Upper lobe of left lung (tissue), 6 donors: Measurements from ENCODE around the gene NDUFB10. TPM values are rescaled to one million over a fixed set of nuclear protein-coding genes. Genes with fewer than 3 reads are reported as not detected.

Source experiments
- ATAC-seq, 2 donors: fragments of 200-7000 bp; cut with Tn5 transposase; one replicate each; pipeline ENCODE4 v1.9.1; 2022; ENCODE audit warnings: mild to moderate bottlenecking in 2 of 2, moderate library complexity in 2 of 2; ENCODE audit not compliant: low FRiP score in 2 of 2
- DNase-seq, 2 donors: peaks; one replicate each; pipeline ENCODE4 v3.0.0-alpha.2; 2019 to 2020
- H3K27ac ChIP-seq, 4 donors: fragments of 200-600 bp; sonication (generic); one replicate each; pipeline ENCODE4 v1.5.1; 2016 to 2019
- H3K27me3 ChIP-seq, 4 donors: fragments of 200-600 bp; sonication (generic); one replicate each; pipeline ENCODE4 v1.5.1; 2017 to 2019
- H3K36me3 ChIP-seq, 4 donors: fragments of 200-600 bp; sonication (generic); one replicate each; pipeline ENCODE4 v1.5.1; 2016 to 2019
- H3K4me1 ChIP-seq, 4 donors: fragments of 200-600 bp; sonication (generic); one replicate each; pipeline ENCODE4 v1.5.1; 2018 to 2019
- H3K4me3 ChIP-seq, 4 donors: fragments of 200-600 bp; sonication (generic); one replicate each; pipeline ENCODE4 v1.5.1; 2017 to 2019; ENCODE audit warnings: mild to moderate bottlenecking in 2 of 4, moderate library complexity in 1 of 4
- H3K9me3 ChIP-seq, 4 donors: fragments of 200-600 bp; sonication (generic); one replicate each; pipeline ENCODE4 v1.5.1; 2018 to 2019
- CTCF ChIP-seq, 6 experiments: fragments of 450-650 bp in 4 of 6; fragments of 200-600 bp in 2 of 6; sonication (generic) in 2 of 6; IDR thresholded peaks; one replicate each; pipeline ENCODE4 v1.5.1; 2016 to 2019; ENCODE audit warnings: antibody characterized with exemption in 6 of 6
- EP300 ChIP-seq, 4 donors: sonication (generic); formaldehyde crosslinking; IDR thresholded peaks; one replicate each; pipeline ENCODE4 v1.5.1; 2017; ENCODE audit warnings: antibody characterized with exemption in 4 of 4, control low read depth in 2 of 4
- POLR2A ChIP-seq, 4 donors: fragments of 450-650 bp; IDR thresholded peaks; one replicate each; pipeline ENCODE4 v1.5.1; 2016 to 2017; ENCODE audit warnings: antibody characterized with exemption in 4 of 4, mild to moderate bottlenecking in 2 of 4
- POLR2AphosphoS5 ChIP-seq, 2 donors: sonication (generic); formaldehyde crosslinking; IDR thresholded peaks; one replicate each; pipeline ENCODE4 v1.5.1; 2017; ENCODE audit warnings: antibody characterized with exemption in 2 of 2
- WGBS, 2 donors: methylation state at CpG; one replicate each; pipeline ENCODE4 v1.1.5; 2017 to 2018; 5-methylcytosine and 5-hydroxymethylcytosine counted together
- total RNA-seq, 6 donors: library from RNA; depleted of rRNA in 4 of 6; stranded (reverse); fragments of >200 nt in 4 of 6; gene quantifications; one replicate each; pipeline versions ENCODE4 v1.1.0 to v1.2.1, GENCODE V29; 2016 to 2021
- donor health status: DM: no; HTN: no; CAD: no; lungs with moderate emphysema.
- donor health status: DM: no; HTN: yes; CAD: no; lungs with severe emphysema.

Gene NDUFB10
- total RNA-seq, 6 donors from 2014 or later, result 76.5 to 245 (median 107) TPM

GRCh38 chr16:1999866-2000514 is 40.7 kb downstream of the NDUFB10 start:
- Histone ChIP-seq H3K27me3 (no peaks in the 10 kb centered on the region), H3K9me3 (no peaks in the 10 kb centered on the region), H3K36me3 (peaks cover 30 to 70% (median 59%) of the 10 kb centered on the region in 4 donors), H3K4me3 (no peak overlapping the region), H3K27ac (no peak overlapping the region), H3K4me1 (peaks cover 15 to 17% (median 16%) of the 10 kb centered on the region in 4 donors)
- WGBS, 2 donors, result 91 to 95% methylated on average over 14 to 21 of the region's 28 CpGs
- TF ChIP-seq POLR2AphosphoS5 (IDR thresholded peaks at IDR 0.05) (no peak), POLR2A (IDR thresholded peaks at IDR 0.05) (no peak), CTCF (IDR thresholded peaks at IDR 0.05) (no peak), EP300 (IDR thresholded peaks at IDR 0.05) (no peak)
- DNase-seq (peak in 1 of 2 donors; percentile 72), ATAC-seq (no peak)

GRCh38 chr16:2001035-2001434 is 41.7 kb downstream of the NDUFB10 start:
- H3K9me3 ChIP-seq, result no peaks in the 10 kb centered on the region
- H3K4me1 ChIP-seq, result peaks cover 22 to 28% (median 26%) of the 10 kb centered on the region in 4 donors
- 97 to 98% methylated on average over 11 to 19 of the region's 19 CpGs for WGBS, 2 donors
- H3K27ac ChIP-seq, result no peak overlapping the region
- ATAC-seq, result no peak
- no peak overlapping the region for H3K4me3 ChIP-seq
- TF ChIP-seq CTCF (IDR thresholded peaks at IDR 0.05) (no peak), POLR2AphosphoS5 (IDR thresholded peaks at IDR 0.05) (no peak), EP300 (IDR thresholded peaks at IDR 0.05) (no peak), POLR2A (IDR thresholded peaks at IDR 0.05) (no peak)
- no peaks in the 10 kb centered on the region for H3K27me3 ChIP-seq
- peak in 1 of 2 donors; percentile 75 for DNase-seq
- H3K36me3 ChIP-seq, result peaks cover 30 to 70% (median 59%) of the 10 kb centered on the region in 4 donors

- H3K27ac ChIP-seq, result no peak overlapping the region
- H3K36me3 ChIP-seq, result peaks cover 30 to 69% (median 58%) of the 10 kb centered on the region in 4 donors
- H3K4me3 ChIP-seq, result no peak overlapping the region
- ATAC-seq (no peak), DNase-seq (peak in 1 of 2 donors; percentile 83)
- H3K9me3 ChIP-seq, result no peaks in the 10 kb centered on the region
- WGBS, 2 donors, result 96 to 97% methylated on average over 30 to 52 of the region's 53 CpGs
- peaks cover 24 to 34% (median 30%) of the 10 kb centered on the region in 4 donors for H3K4me1 ChIP-seq
- H3K27me3 ChIP-seq, result no peaks in the 10 kb centered on the region
- no peak for TF ChIP-seq CTCF (IDR thresholded peaks at IDR 0.05)
- TF ChIP-seq POLR2AphosphoS5 (IDR thresholded peaks at IDR 0.05), result no peak
- TF ChIP-seq POLR2A (IDR thresholded peaks at IDR 0.05), result no peak
- TF ChIP-seq EP300 (IDR thresholded peaks at IDR 0.05), result no peak
Measured at GRCh38 chr16:2001456-2002355, 42.4 kb downstream of the NDUFB10 start.

- H3K4me3 ChIP-seq, result no peak overlapping the region
- H3K27ac ChIP-seq, result no peak overlapping the region
- H3K4me1 ChIP-seq, result peaks cover 33 to 44% (median 38%) of the 10 kb centered on the region in 4 donors
- H3K27me3 ChIP-seq, result no peaks in the 10 kb centered on the region
- DNase-seq, result peak in 1 of 2 donors; percentile 79
- no peak for ATAC-seq
- TF ChIP-seq POLR2AphosphoS5 (IDR thresholded peaks at IDR 0.05) (no peak), POLR2A (IDR thresholded peaks at IDR 0.05) (no peak), EP300 (IDR thresholded peaks at IDR 0.05) (no peak), CTCF (IDR thresholded peaks at IDR 0.05) (no peak)
- H3K9me3 ChIP-seq, result no peaks in the 10 kb centered on the region
- 91 to 93% methylated on average over 26 to 45 of the region's 47 CpGs for WGBS, 2 donors
- H3K36me3 ChIP-seq, result peaks cover 30 to 60% (median 55%) of the 10 kb centered on the region in 4 donors
Measured at GRCh38 chr16:2002406-2003230, 43.3 kb downstream of the NDUFB10 start.
